GM10266 (cell line): Measurements from ENCODE around the gene CLSTN2.

Experiments used
- DNase-seq: peaks from one replicate; pipeline ENCODE4 v3.0.0; 2012; ENCODE audit errors: extremely low spot score
- CTCF ChIP-seq: IDR thresholded peaks from 2 replicates; pipeline ENCODE4 v1.5.1; 2012; ENCODE audit warnings: mild to moderate bottlenecking, low read depth; ENCODE audit not compliant: control insufficient read depth, insufficient read depth; ENCODE audit errors: missing control alignments

CLSTN2 gene

GRCh38 chr3:140449413-140450256 is 514.6 kb downstream of the CLSTN2 start:
- no peak for TF ChIP-seq CTCF
- DNase-seq: no peak

- DNase-seq: no peak
- TF ChIP-seq CTCF: no peak
These were observed 518.8 kb downstream of the CLSTN2 start for GRCh38 chr3:140453750-140454149.

- no peak for DNase-seq
- TF ChIP-seq CTCF: no peak
These were observed 520.7 kb downstream of the CLSTN2 start for GRCh38 chr3:140455521-140456214.

- no peak for TF ChIP-seq CTCF
- no peak for DNase-seq
These were observed 522.0 kb downstream of the CLSTN2 start for GRCh38 chr3:140456974-140457373.

- DNase-seq: no peak
- TF ChIP-seq CTCF: no peak
These were observed 524.5 kb downstream of the CLSTN2 start for GRCh38 chr3:140459462-140459861.

- TF ChIP-seq CTCF: no peak
- no peak for DNase-seq
These were observed 526.3 kb downstream of the CLSTN2 start for GRCh38 chr3:140461250-140461649.

- TF ChIP-seq CTCF: no peak
- no peak for DNase-seq
These were observed 528.4 kb downstream of the CLSTN2 start for GRCh38 chr3:140463355-140463754.
